GM23338 (cell line): ENCODE measurements around the gene PRLHR. TPM values are rescaled to one million over a fixed set of nuclear protein-coding genes. Genes with fewer than 3 reads are reported as not detected.
A peak's percentile ranks its signal among the peaks of the same experiment; 100 is the strongest.

Experiments
- ATAC-seq: fragments of 200-7000 bp; cut with Tn5 transposase; 3 replicates; pipeline ENCODE4 v1.9.1; 2020
- DNase-seq: peaks from one replicate; pipeline ENCODE4 v3.0.0-alpha.2; 2015; ENCODE audit warnings: low spot score
- H2AFZ ChIP-seq: fragments of 200-600 bp; sonication (generic); 2 replicates; pipeline ENCODE4 v1.8.0; 2016; ENCODE audit warnings: antibody characterized with exemption, mild to moderate bottlenecking, moderate library complexity
- H3F3A ChIP-seq: fragments of 200-600 bp; sonication (generic); replicated peaks from 2 replicates; pipeline ENCODE4 v1.8.0; 2017; ENCODE audit warnings: antibody characterized with exemption, mixed run types, low read depth
- H3K27ac ChIP-seq: fragments of 200-600 bp; sonication (generic); 2 replicates; pipeline ENCODE4 v1.6.1; 2016; ENCODE audit warnings: low read depth
- H3K27me3 ChIP-seq: fragments of 200-600 bp; sonication (generic); 2 replicates; pipeline ENCODE4 v1.8.0; 2016; ENCODE audit warnings: mild to moderate bottlenecking, mixed run types, moderate library complexity; ENCODE audit not compliant: insufficient read depth
- H3K36me3 ChIP-seq: fragments of 200-600 bp; sonication (generic); 2 replicates; pipeline ENCODE4 v1.8.0; 2016; ENCODE audit warnings: mild to moderate bottlenecking; ENCODE audit not compliant: insufficient read depth
- H3K4me1 ChIP-seq: fragments of 200-600 bp; sonication (generic); 2 replicates; pipeline ENCODE4 v1.8.0; 2016; ENCODE audit warnings: mild to moderate bottlenecking, moderate library complexity; ENCODE audit not compliant: insufficient read depth
- H3K4me2 ChIP-seq: fragments of 200-600 bp; sonication (generic); 2 replicates; pipeline ENCODE4 v1.7.1; 2017; ENCODE audit warnings: mixed run types
- H3K4me3 ChIP-seq: fragments of 200-600 bp; sonication (generic); 2 replicates; pipeline ENCODE4 v1.6.1; 2016; ENCODE audit warnings: mixed run types
- H3K79me2 ChIP-seq: fragments of 200-600 bp; sonication (generic); replicated peaks from 2 replicates; pipeline ENCODE4 v1.8.0; 2017; ENCODE audit warnings: mild to moderate bottlenecking; ENCODE audit not compliant: insufficient read depth
- H3K9me2 ChIP-seq: fragments of 200-600 bp; sonication (generic); 2 replicates; pipeline ENCODE4 v1.8.0; 2017; ENCODE audit not compliant: insufficient read depth
- H4K20me1 ChIP-seq: fragments of 200-600 bp; sonication (generic); replicated peaks from 2 replicates; pipeline ENCODE4 v1.8.0; 2017; ENCODE audit warnings: mild to moderate bottlenecking; ENCODE audit not compliant: insufficient read depth
- H3K27ac Mint-ChIP-seq: 2 replicates; pipeline ENCODE4 v1.8.0; 2020; ENCODE audit warnings: inconsistent platforms, mild to moderate bottlenecking, moderate library complexity, mixed read lengths
- H3K27me3 Mint-ChIP-seq: 3 replicates; pipeline ENCODE4 v1.8.0; 2022; ENCODE audit warnings: low read depth, mild to moderate bottlenecking, moderate library complexity, mixed read lengths, inconsistent platforms; ENCODE audit not compliant: insufficient read depth, poor library complexity
- H3K36me3 Mint-ChIP-seq: 3 replicates; pipeline ENCODE4 v1.8.0; 2021; ENCODE audit warnings: low read depth, mild to moderate bottlenecking, inconsistent platforms, moderate library complexity, mixed read lengths
- H3K4me1 Mint-ChIP-seq: 3 replicates; pipeline ENCODE4 v1.8.0; 2020; ENCODE audit warnings: mild to moderate bottlenecking, inconsistent platforms, mixed read lengths
- H3K4me3 Mint-ChIP-seq: 3 replicates; pipeline ENCODE4 v1.8.0; 2021; ENCODE audit warnings: moderate library complexity, mild to moderate bottlenecking, inconsistent platforms, mixed read lengths
- H3K9me3 Mint-ChIP-seq: 3 replicates; pipeline ENCODE4 v1.8.0; 2020; ENCODE audit warnings: moderate library complexity, mild to moderate bottlenecking, inconsistent platforms, mixed read lengths
- CREB1 ChIP-seq: fragments of 250-450 bp; sonication (Bioruptor Pico); IDR thresholded peaks from 2 replicates; pipeline ENCODE4 v1.5.0; 2020; ENCODE audit warnings: low read depth, mild to moderate bottlenecking, moderate library complexity
- EZH2 ChIP-seq: fragments of 200-600 bp; sonication (generic); IDR thresholded peaks from one replicate; pipeline ENCODE4 v1.8.0; 2017; ENCODE audit warnings: antibody characterized with exemption, mild to moderate bottlenecking, low read depth; ENCODE audit not compliant: unreplicated experiment
- EZH2phosphoT487 ChIP-seq: fragments of 200-600 bp; sonication (generic); IDR thresholded peaks from one replicate; pipeline ENCODE4 v1.8.1; 2018; ENCODE audit warnings: antibody characterized with exemption; ENCODE audit not compliant: unreplicated experiment
- JUNB ChIP-seq: IDR thresholded peaks from one replicate; pipeline ENCODE4 v1.6.1; 2016; ENCODE audit warnings: antibody characterized with exemption; ENCODE audit not compliant: unreplicated experiment
- NANOG ChIP-seq: IDR thresholded peaks from 2 replicates; pipeline ENCODE4 v1.6.1; 2016; ENCODE audit warnings: antibody characterized with exemption, borderline replicate concordance
- POLR2AphosphoS5 ChIP-seq: IDR thresholded peaks from 2 replicates; pipeline ENCODE4 v1.6.1; 2016; ENCODE audit warnings: antibody characterized with exemption, low read depth
- STAT1 ChIP-seq: IDR thresholded peaks from one replicate; pipeline ENCODE4 v1.6.1; 2016; ENCODE audit warnings: antibody characterized with exemption; ENCODE audit not compliant: unreplicated experiment
- ZNF114 ChIP-seq: fragments of 250-450 bp; sonication (Bioruptor Pico); IDR thresholded peaks from 2 replicates; pipeline ENCODE4 v1.5.0; 2020; ENCODE audit warnings: mild to moderate bottlenecking, moderate library complexity
- ZNF331 ChIP-seq: fragments of 250-450 bp; sonication (Bioruptor Pico); IDR thresholded peaks from 2 replicates; pipeline ENCODE4 v1.5.0; 2020; ENCODE audit warnings: low read depth, mild to moderate bottlenecking, moderate library complexity
- polyA plus RNA-seq: library from polyadenylated mRNA; unstranded; fragments of >200 nt; fragmentation: Nextera tagmentation; extraction: Ambion mirVana; gene quantifications from 2 replicates; pipeline ENCODE4 v1.2.1, GENCODE V29; 2016
- total RNA-seq: library from RNA; depleted of rRNA; stranded (reverse); fragments of >200 nt; shearing (Covaris generic); gene quantifications from 2 replicates; pipeline ENCODE4 v1.2.3, GENCODE V29; 2014
- TF ChIP-seq, protein P1 (sequence below), 2 experiments: fragments of 200-600 bp in 1 of 2; sonication (generic) in 1 of 2; conservative IDR thresholded peaks; 2 replicates each; pipeline versions ENCODE4 v1.5.1 to v1.6.1; 2016 to 2017; ENCODE audit warnings: antibody characterized with exemption in 2 of 2, low read depth in 2 of 2, mild to moderate bottlenecking in 2 of 2, moderate library complexity in 1 of 2
- TF ChIP-seq, protein P2 (sequence below): IDR thresholded peaks from one replicate; pipeline ENCODE4 v1.6.1; 2018; ENCODE audit warnings: antibody characterized with exemption; ENCODE audit not compliant: unreplicated experiment
- TF ChIP-seq, protein P3 (sequence below): IDR thresholded peaks from 2 replicates; pipeline ENCODE4 v1.6.1; 2016; ENCODE audit warnings: antibody characterized with exemption
- TF ChIP-seq, protein P4 (sequence below): fragments of 250-450 bp; sonication (Bioruptor Pico); IDR thresholded peaks from 2 replicates; pipeline ENCODE4 v1.5.0; 2020; ENCODE audit warnings: mild to moderate bottlenecking, moderate library complexity

PRLHR gene
- total and polyA plus RNA-seq, 2 experiments from 2014 or later = 0.24 TPM; not detected in 1

DNA sequence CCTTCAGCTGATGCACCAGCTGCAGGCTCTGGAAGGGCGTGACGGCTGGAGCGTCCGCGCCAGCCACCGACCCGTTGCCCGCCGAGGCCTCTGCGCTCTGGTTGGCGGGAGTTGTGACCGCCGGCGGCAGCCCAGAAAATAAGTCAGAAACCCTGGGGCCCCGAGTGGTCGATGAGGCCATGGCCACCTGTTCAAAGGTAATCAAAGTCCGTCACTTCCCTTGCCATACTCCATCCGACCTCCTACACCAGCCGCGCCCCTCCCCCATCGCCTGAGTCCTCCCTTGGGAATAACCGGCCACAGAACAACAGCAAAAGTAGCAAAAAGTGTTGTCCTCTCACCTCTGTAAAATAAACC, 406 bp downstream of the PRLHR start:
- Mint-ChIP-seq H3K9me3 (peaks cover 4% of the 10 kb centered on the region; the same call in 1 of the 3 replicates), H3K4me1 (peaks cover 17% of the 10 kb centered on the region), H3K27me3 (peaks cover 38% of the 10 kb centered on the region), H3K27ac (no peak overlapping the region), H3K4me3 (peak overlapping the region; percentile 77), H3K36me3 (no peaks in the 10 kb centered on the region; the same call in 2 of the 3 replicates)
- Histone ChIP-seq H3F3A (0 out of 2 replicates have a peak, but pooled peaks cover 3% of the 10 kb centered on the region), H3K79me2 (no peaks in the 10 kb centered on the region), H3K4me1 (peaks cover 5% of the 10 kb centered on the region; the same call in 1 of the 2 replicates), H2AFZ (0 out of 2 replicates have a peak overlapping the region, but pooled peaks have one; percentile 92), H3K4me2 (peak overlapping the region; percentile 83), H3K9me2 (no peaks in the 10 kb centered on the region), H3K27me3 (peaks cover 36% of the 10 kb centered on the region), H3K36me3 (no peaks in the 10 kb centered on the region), H4K20me1 (no peaks in the 10 kb centered on the region; the same call in 1 of the 2 replicates), H3K4me3 (peak overlapping the region; percentile 60), H3K27ac (no peak overlapping the region)
- TF ChIP-seq POLR2AphosphoS5 (no peak), STAT1 (no peak), EZH2 (no peak), ZNF114 (CRISPR knock-in tag) (no peak), NANOG (no peak), CREB1 (CRISPR knock-in tag) (no peak), ZNF331 (no peak), EZH2phosphoT487 (no peak), JUNB (no peak)
- TF ChIP-seq, protein P1, sequence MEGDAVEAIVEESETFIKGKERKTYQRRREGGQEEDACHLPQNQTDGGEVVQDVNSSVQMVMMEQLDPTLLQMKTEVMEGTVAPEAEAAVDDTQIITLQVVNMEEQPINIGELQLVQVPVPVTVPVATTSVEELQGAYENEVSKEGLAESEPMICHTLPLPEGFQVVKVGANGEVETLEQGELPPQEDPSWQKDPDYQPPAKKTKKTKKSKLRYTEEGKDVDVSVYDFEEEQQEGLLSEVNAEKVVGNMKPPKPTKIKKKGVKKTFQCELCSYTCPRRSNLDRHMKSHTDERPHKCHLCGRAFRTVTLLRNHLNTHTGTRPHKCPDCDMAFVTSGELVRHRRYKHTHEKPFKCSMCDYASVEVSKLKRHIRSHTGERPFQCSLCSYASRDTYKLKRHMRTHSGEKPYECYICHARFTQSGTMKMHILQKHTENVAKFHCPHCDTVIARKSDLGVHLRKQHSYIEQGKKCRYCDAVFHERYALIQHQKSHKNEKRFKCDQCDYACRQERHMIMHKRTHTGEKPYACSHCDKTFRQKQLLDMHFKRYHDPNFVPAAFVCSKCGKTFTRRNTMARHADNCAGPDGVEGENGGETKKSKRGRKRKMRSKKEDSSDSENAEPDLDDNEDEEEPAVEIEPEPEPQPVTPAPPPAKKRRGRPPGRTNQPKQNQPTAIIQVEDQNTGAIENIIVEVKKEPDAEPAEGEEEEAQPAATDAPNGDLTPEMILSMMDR (conservative IDR thresholded peaks at IDR 0.05; ENCODE audit: low read depth in 2 of 2) = no peak
- TF ChIP-seq, protein P2, sequence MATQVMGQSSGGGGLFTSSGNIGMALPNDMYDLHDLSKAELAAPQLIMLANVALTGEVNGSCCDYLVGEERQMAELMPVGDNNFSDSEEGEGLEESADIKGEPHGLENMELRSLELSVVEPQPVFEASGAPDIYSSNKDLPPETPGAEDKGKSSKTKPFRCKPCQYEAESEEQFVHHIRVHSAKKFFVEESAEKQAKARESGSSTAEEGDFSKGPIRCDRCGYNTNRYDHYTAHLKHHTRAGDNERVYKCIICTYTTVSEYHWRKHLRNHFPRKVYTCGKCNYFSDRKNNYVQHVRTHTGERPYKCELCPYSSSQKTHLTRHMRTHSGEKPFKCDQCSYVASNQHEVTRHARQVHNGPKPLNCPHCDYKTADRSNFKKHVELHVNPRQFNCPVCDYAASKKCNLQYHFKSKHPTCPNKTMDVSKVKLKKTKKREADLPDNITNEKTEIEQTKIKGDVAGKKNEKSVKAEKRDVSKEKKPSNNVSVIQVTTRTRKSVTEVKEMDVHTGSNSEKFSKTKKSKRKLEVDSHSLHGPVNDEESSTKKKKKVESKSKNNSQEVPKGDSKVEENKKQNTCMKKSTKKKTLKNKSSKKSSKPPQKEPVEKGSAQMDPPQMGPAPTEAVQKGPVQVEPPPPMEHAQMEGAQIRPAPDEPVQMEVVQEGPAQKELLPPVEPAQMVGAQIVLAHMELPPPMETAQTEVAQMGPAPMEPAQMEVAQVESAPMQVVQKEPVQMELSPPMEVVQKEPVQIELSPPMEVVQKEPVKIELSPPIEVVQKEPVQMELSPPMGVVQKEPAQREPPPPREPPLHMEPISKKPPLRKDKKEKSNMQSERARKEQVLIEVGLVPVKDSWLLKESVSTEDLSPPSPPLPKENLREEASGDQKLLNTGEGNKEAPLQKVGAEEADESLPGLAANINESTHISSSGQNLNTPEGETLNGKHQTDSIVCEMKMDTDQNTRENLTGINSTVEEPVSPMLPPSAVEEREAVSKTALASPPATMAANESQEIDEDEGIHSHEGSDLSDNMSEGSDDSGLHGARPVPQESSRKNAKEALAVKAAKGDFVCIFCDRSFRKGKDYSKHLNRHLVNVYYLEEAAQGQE = no peak
- TF ChIP-seq, protein P3, sequence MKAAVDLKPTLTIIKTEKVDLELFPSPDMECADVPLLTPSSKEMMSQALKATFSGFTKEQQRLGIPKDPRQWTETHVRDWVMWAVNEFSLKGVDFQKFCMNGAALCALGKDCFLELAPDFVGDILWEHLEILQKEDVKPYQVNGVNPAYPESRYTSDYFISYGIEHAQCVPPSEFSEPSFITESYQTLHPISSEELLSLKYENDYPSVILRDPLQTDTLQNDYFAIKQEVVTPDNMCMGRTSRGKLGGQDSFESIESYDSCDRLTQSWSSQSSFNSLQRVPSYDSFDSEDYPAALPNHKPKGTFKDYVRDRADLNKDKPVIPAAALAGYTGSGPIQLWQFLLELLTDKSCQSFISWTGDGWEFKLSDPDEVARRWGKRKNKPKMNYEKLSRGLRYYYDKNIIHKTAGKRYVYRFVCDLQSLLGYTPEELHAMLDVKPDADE = no peak
- TF ChIP-seq, protein P4, sequence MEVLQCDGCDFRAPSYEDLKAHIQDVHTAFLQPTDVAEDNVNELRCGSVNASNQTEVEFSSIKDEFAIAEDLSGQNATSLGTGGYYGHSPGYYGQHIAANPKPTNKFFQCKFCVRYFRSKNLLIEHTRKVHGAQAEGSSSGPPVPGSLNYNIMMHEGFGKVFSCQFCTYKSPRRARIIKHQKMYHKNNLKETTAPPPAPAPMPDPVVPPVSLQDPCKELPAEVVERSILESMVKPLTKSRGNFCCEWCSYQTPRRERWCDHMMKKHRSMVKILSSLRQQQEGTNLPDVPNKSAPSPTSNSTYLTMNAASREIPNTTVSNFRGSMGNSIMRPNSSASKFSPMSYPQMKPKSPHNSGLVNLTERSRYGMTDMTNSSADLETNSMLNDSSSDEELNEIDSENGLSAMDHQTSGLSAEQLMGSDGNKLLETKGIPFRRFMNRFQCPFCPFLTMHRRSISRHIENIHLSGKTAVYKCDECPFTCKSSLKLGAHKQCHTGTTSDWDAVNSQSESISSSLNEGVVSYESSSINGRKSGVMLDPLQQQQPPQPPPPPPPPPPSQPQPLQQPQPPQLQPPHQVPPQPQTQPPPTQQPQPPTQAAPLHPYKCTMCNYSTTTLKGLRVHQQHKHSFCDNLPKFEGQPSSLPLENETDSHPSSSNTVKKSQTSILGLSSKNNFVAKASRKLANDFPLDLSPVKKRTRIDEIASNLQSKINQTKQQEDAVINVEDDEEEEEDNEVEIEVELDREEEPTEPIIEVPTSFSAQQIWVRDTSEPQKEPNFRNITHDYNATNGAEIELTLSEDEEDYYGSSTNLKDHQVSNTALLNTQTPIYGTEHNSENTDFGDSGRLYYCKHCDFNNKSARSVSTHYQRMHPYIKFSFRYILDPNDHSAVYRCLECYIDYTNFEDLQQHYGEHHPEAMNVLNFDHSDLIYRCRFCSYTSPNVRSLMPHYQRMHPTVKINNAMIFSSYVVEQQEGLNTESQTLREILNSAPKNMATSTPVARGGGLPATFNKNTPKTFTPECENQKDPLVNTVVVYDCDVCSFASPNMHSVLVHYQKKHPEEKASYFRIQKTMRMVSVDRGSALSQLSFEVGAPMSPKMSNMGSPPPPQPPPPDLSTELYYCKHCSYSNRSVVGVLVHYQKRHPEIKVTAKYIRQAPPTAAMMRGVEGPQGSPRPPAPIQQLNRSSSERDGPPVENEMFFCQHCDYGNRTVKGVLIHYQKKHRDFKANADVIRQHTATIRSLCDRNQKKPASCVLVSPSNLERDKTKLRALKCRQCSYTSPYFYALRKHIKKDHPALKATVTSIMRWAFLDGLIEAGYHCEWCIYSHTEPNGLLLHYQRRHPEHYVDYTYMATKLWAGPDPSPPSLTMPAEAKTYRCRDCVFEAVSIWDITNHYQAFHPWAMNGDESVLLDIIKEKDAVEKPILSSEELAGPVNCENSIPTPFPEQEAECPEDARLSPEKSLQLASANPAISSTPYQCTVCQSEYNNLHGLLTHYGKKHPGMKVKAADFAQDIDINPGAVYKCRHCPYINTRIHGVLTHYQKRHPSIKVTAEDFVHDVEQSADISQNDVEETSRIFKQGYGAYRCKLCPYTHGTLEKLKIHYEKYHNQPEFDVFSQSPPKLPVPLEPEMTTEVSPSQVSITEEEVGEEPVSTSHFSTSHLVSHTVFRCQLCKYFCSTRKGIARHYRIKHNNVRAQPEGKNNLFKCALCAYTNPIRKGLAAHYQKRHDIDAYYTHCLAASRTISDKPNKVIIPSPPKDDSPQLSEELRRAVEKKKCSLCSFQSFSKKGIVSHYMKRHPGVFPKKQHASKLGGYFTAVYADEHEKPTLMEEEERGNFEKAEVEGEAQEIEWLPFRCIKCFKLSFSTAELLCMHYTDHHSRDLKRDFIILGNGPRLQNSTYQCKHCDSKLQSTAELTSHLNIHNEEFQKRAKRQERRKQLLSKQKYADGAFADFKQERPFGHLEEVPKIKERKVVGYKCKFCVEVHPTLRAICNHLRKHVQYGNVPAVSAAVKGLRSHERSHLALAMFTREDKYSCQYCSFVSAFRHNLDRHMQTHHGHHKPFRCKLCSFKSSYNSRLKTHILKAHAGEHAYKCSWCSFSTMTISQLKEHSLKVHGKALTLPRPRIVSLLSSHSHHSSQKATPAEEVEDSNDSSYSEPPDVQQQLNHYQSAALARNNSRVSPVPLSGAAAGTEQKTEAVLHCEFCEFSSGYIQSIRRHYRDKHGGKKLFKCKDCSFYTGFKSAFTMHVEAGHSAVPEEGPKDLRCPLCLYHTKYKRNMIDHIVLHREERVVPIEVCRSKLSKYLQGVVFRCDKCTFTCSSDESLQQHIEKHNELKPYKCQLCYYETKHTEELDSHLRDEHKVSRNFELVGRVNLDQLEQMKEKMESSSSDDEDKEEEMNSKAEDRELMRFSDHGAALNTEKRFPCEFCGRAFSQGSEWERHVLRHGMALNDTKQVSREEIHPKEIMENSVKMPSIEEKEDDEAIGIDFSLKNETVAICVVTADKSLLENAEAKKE (CRISPR knock-in tag) = no peak
- DNase-seq (peak; percentile 24), ATAC-seq (peak; percentile 6)
